Heart left ventricle (tissue), 13 donors: ENCODE data around the gene HSH2D.

ENCODE experiments used
- POLR2A ChIP-seq, 2 donors: fragments of 450-650 bp; IDR thresholded peaks; one replicate each; pipeline ENCODE4 v1.6.1; 2017; ENCODE audit warnings: antibody characterized with exemption in 2 of 2, mild to moderate bottlenecking in 2 of 2, moderate library complexity in 2 of 2
- TF ChIP-seq, protein P1 (sequence below), 12 donors: fragments of 200-600 bp; sonication (generic) in 4 of 12; IDR thresholded peaks; one replicate each; pipeline versions ENCODE4 v1.5.0 to v1.8.0; 2018 to 2022; ENCODE audit warnings: antibody characterized with exemption in 12 of 12, mild to moderate bottlenecking in 5 of 12
- donor health status: ischemic (EF 13 %, LVEDD 7.1; RV severe dilation, severe dysfunction).
- donor health status: DM: no; HTN: yes; CAD: no.
- donor health status: DM: no; HTN: no; CAD: no.
- donor health status: ischemic (EF 25% LVEDD 6.9; RV normal size, moderate dysfunction).
- donor health status: ischemic (EF 25% LVEDD 5.7; RV mildly dilated, moderate dysfunction).
- donor health status: ischemic (EF 35%, LVEDD 5.7; RV mildly dilated, moderate dysfunction).
- donor health status: nonischemic (EF 11% LVEDD 7.7; RV severe dilation, severe dysfunction).
- donor health status: DM: yes; HTN: yes; CAD: no.
- donor health status: PGD.
- donor health status: ischemic (EF 29% LVEDD 5.4; RV normal size, mild dysfunction).
- donor health status: nonischemic (EF 23%, LVEDD 6.1; RV moderate dilation, normal function).

DNA sequence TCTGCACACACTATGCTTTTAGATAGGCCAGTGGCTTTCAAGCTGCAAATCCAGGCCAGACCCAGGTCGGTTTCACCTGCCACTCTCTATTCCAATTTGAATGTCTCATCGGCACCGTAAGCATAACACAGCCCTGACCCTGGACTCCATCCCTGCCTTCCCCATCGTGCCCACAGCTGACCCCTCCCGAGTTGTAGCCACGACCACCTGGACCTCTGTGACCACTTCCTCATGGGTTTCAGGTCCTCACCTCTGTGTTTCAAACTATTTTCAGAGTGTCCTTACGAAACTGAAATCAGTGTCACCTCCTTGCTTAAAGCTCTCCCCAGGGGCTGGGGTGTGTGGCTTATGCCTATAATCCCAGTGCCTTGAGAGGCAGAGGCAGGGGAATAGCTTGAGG, 9.0 kb upstream of the HSH2D start:
- TF ChIP-seq, protein P1, sequence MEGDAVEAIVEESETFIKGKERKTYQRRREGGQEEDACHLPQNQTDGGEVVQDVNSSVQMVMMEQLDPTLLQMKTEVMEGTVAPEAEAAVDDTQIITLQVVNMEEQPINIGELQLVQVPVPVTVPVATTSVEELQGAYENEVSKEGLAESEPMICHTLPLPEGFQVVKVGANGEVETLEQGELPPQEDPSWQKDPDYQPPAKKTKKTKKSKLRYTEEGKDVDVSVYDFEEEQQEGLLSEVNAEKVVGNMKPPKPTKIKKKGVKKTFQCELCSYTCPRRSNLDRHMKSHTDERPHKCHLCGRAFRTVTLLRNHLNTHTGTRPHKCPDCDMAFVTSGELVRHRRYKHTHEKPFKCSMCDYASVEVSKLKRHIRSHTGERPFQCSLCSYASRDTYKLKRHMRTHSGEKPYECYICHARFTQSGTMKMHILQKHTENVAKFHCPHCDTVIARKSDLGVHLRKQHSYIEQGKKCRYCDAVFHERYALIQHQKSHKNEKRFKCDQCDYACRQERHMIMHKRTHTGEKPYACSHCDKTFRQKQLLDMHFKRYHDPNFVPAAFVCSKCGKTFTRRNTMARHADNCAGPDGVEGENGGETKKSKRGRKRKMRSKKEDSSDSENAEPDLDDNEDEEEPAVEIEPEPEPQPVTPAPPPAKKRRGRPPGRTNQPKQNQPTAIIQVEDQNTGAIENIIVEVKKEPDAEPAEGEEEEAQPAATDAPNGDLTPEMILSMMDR (IDR thresholded peaks at IDR 0.05) = no peak
- no peak for TF ChIP-seq POLR2A (IDR thresholded peaks at IDR 0.05)
